ENCODE data around the gene SLC25A11. TPM values are rescaled to one million over a fixed set of nuclear protein-coding genes. Genes with fewer than 3 reads are reported as not detected.

SLC25A11 gene
- 37.7 and 38.4 TPM in 2 replicates for total RNA-seq (2022)
- percentile 59 among the genes with signal in this experiment for Bru-seq, nascent RNA
- percentile 87 among the genes with signal in this experiment for BruChase-seq, experiment 1, labeled RNA remaining after a 6-hour chase
- BruChase-seq, experiment 2, labeled RNA remaining after a 2-hour chase: percentile 76 among the genes with signal in this experiment
- long read RNA-seq, transcript SLC25A11-201 (8 exons, 1,897 nt): major isoform, 107 of 153 reads
- long read RNA-seq, partial matches to known transcripts: 3 of 153 reads
- long read RNA-seq, other reads (novel, unspliced or antisense): 42 of 153 reads

GRCh38 chr17:4939796-4940554, at the start of gene SLC25A11, which contains the start of gene RNF167:
Gene SLC25A11 (minus strand): TSS chr17:4940046. CDS start chr17:4939910, 136 bp downstream.
Gene RNF167 (plus strand): TSS chr17:4940268. CDS start chr17:4940910, 642 bp downstream.
- H3K4me1 Mint-ChIP-seq (ENCODE audit: low read depth, unreplicated experiment): peaks cover 22% of the 10 kb centered on the region
- CTCF ChIA-PET: interaction anchor here (1.6 kb wide), 2 partner anchors 27 to 31 kb away, joined by 7 to 10 read pairs; partner anchors contain the start of gene SPAG7
- intact Hi-C loops (cut with micrococcal nuclease; ENCODE audit: unreplicated experiment): no loop called here
- peak within 1 kb of the TSS; percentile 98 for H3K27ac Mint-ChIP-seq (ENCODE audit: unreplicated experiment)
- peaks cover 57% of the 10 kb centered on the region for H3K36me3 Mint-ChIP-seq (ENCODE audit: insufficient read depth, unreplicated experiment)
- no peak for TF ChIP-seq CTCF (IDR thresholded peaks at IDR 0.05; ENCODE audit: unreplicated experiment)
- H3K9me3 Mint-ChIP-seq (ENCODE audit: low read depth, unreplicated experiment): no peaks in the 10 kb centered on the region
- H3K4me3 Mint-ChIP-seq (ENCODE audit: low read depth, unreplicated experiment): peak within 1 kb of the TSS; percentile 91
- H3K27me3 Mint-ChIP-seq (ENCODE audit: unreplicated experiment): no peaks in the 10 kb centered on the region
- DNase-seq: peak; percentile 91
- no TSS peak for BruUV-seq (replicated peaks)

- TSS peak; percentile 35 for BruUV-seq (replicated peaks)
- intact Hi-C loops (cut with micrococcal nuclease; ENCODE audit: unreplicated experiment): loop anchor here (10.0 kb wide), 1 partner anchor 73 kb away; no protein-coding TSS in a partner anchor
- DNase-seq: no peak
- Mint-ChIP-seq H3K36me3 (ENCODE audit: insufficient read depth, unreplicated experiment) (peaks cover 28% of the 10 kb centered on the region), H3K27me3 (ENCODE audit: unreplicated experiment) (no peaks in the 10 kb centered on the region), H3K4me1 (ENCODE audit: low read depth, unreplicated experiment) (peaks cover 32% of the 10 kb centered on the region), H3K27ac (ENCODE audit: unreplicated experiment) (peak overlapping the region; percentile 50), H3K9me3 (ENCODE audit: low read depth, unreplicated experiment) (no peaks in the 10 kb centered on the region), H3K4me3 (ENCODE audit: low read depth, unreplicated experiment) (peak overlapping the region; percentile 92)
- CTCF ChIA-PET: interaction anchor here (1.4 to 2.4 kb wide), 3 partner anchors 17 to 79 kb away, joined by 3 to 8 read pairs (median 8); partner anchors contain the start of gene SPAG7
- no peak for TF ChIP-seq CTCF (IDR thresholded peaks at IDR 0.05; ENCODE audit: unreplicated experiment)
These were observed 48.1 kb upstream of the SLC25A11 start for GRCh38 chr17:4987767-4988567.

- TF ChIP-seq CTCF (IDR thresholded peaks at IDR 0.05; ENCODE audit: unreplicated experiment): peak; percentile 64
- peak; percentile 82 for DNase-seq
- Mint-ChIP-seq H3K36me3 (ENCODE audit: insufficient read depth, unreplicated experiment) (peaks cover 32% of the 10 kb centered on the region), H3K9me3 (ENCODE audit: low read depth, unreplicated experiment) (no peaks in the 10 kb centered on the region), H3K27me3 (ENCODE audit: unreplicated experiment) (no peaks in the 10 kb centered on the region), H3K27ac (ENCODE audit: unreplicated experiment) (peak within 1 kb of the TSS; percentile 50), H3K4me3 (ENCODE audit: low read depth, unreplicated experiment) (peak within 1 kb of the TSS; percentile 92), H3K4me1 (ENCODE audit: low read depth, unreplicated experiment) (peaks cover 32% of the 10 kb centered on the region)
- CTCF ChIA-PET: interaction anchor here (1.4 to 2.4 kb wide), 3 partner anchors 16 to 78 kb away, joined by 3 to 8 read pairs (median 8); partner anchors contain the start of gene SPAG7
- BruUV-seq (replicated peaks): no TSS peak
- intact Hi-C loops (cut with micrococcal nuclease; ENCODE audit: unreplicated experiment): loop anchor here (10.0 kb wide), 1 partner anchor 72 kb away; no protein-coding TSS in a partner anchor
These were observed 47.3 kb upstream of the SLC25A11 start, which contains the start of gene CAMTA2 for GRCh38 chr17:4986951-4987766. Gene CAMTA2 (minus strand): TSS chr17:4987675. CDS start chr17:4986222, 1,453 bp downstream.

Data from Calu3 (cell line).